T1000 (cell line): Measurements from ENCODE around the gene MANEA.
"Not testable (repeated sequence)": the region's sequence is repeated elsewhere in the genome, so short reads cannot be mapped to it uniquely, and the experiment has no call there.

ENCODE experiments used
- DNase-seq: peaks from one replicate; lab custom pipeline; 2025; ENCODE audit warnings: mixed read lengths; lab: John Stamatoyannopoulos, UW

MANEA gene, protein sequence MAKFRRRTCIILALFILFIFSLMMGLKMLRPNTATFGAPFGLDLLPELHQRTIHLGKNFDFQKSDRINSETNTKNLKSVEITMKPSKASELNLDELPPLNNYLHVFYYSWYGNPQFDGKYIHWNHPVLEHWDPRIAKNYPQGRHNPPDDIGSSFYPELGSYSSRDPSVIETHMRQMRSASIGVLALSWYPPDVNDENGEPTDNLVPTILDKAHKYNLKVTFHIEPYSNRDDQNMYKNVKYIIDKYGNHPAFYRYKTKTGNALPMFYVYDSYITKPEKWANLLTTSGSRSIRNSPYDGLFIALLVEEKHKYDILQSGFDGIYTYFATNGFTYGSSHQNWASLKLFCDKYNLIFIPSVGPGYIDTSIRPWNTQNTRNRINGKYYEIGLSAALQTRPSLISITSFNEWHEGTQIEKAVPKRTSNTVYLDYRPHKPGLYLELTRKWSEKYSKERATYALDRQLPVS

DNA sequence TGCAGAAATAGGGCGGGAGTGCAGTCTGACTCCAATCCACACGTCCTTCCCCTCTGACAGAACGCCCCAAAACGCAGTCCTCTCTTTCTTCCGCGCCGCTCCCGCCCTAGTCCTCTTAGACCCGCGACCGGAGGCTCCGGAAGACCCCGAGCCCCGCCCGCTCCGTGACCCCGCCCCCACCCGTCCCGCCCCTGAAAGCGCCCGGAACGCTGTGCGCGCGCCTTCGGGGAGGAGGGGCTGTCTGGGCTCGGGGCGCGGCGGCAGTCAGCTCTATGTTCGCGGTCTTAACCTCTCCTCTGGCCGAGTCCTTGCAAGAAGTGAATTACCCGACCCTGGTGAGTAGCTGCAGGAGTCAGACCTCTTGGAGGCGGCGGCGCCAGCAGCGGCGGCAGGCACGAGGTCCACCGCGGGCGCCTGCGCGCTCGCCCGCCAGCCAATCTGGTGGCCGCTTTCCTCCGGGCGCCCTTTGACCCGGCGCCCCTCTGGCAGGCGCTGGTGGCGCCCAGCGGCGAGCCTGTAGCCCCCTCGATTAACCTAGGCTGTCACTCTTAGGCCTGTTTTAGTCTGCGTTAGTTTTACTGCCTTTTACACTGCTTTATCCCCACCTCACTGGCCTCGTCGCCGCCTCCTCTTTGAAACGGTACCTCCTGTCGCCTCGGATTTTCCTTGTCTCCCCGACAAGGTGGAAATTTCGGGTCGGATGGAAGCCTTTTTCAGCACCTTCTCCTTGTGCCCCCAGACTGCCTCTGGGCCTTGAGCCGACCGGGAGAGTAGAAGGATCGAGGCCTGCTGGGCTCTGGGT is at the start of gene MANEA:
Gene MANEA, plus strand, starts transcription at position 232 of the 802 bp plus-strand sequence. CDS start 8,905 bp downstream, outside the sequence.
- peak; percentile 67 for DNase-seq

DNA sequence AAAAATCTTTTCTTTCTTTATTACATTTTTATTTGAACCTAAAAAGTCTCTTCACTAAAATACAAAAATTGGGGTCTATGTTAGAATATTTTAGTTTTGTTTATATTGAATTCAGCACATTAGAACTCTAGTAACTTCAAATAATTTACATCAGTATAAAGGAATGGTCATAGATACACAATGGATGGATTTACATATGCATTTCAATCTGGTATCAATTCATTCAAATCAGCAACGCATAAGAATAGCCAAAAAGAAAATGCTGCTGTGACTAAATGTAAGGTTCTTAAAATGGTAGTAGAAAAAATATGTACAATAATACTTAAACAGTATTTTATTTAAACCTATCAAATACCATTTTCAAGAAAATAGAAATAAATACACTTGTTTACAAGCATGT is 47.6 kb upstream of the MANEA start:
- no peak for DNase-seq

DNA sequence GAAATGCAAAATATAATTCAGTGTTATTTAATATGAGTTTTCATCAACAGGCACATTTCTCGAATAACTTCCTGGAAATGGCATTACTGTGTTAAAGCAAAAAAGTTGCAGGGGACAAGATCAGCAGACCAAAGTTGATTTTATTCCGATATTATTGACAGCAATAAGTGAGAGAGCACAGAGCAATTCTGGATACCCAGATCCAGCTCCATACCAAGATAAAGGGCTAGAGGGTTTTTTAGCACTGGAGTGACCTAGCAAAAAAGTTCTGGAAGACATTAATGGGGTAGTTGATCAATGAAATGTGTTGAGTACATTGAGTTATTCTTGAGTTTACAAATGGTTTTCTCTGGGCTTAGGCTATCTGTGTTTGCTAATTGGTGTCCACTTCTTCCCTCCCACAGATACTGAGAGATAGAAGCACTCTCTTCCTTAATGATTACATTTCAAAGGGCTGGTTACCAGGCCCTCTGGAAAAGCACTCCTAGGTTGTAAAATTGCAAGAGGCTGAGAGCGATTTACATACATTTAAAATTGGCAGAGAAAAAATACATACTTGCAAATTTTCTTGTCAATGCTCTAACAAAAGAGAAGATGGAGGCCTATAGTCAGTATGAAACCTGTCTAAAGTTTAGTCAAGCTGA is 47.0 kb upstream of the MANEA start:
- DNase-seq, result no peak

DNA sequence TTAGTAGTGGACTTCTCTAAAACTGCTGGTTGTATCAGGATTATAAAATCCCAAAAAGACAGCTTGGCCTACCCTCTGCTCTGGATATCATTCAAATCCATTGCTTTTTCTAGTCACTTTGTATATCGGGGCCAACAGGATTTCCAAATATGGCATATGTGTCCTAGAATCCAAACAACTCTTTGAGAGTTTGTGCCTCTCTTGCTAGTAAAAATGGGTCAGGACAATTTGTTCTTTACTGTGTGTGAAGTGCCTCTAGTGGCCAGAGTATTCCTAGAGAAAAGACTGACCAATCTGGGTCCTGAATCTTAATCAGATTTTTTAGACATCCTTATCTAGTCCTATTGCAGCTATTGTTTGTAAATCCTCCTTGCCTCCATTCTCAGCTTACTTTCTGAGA is 33.5 kb upstream of the MANEA start:
- DNase-seq, result no peak

DNA sequence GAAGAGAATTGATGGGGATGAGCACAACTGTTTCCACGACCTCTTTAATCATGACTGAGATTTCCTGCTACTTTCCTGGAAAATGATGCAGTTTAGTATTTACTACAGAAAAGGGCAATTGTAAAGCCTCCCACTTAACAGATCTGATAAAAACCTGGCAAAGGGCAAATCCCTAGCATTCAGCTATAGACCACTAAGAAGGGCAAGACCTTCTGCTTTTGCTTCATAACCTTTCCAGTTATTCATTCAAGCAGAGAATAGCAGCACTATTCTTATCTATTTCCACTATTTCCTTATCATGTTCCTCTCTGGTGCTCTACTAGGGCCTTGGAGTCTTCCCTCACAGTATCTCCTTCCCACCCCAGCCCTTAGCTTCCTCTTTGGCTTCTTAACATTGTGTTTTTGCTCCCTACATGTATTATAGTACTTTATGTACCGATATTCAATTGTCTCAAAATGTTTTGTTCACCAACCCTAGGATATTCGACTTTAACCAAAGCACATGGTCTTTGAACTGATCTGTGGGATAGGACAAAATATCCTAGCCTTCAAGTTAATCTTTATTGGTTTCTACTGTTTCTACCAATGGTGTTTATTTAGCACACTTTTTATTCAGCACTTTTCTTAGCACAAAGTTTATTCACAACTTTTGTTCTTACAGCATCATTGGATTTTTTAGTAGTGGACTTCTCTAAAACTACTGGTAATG is 32.7 kb upstream of the MANEA start:
- no peak for DNase-seq

DNA sequence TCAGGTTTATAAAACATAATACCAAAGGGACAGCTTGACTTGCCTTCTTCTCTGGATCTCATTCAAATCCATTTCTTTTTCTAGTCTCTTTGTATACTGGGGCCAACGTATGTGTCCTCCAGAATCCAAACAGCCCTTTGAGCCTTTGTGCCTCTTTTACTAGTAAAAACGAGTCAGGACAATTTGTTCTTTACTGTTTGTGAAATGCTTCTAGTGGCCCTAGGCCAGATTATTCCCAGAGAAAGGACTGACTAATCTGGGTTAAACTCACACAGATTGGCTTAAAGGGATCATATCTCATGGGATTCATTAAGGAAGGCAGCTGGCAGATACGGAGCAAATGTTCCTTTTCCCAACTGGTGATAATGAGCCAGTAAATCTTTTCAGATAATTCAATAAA is 32.1 kb upstream of the MANEA start:
- DNase-seq, result no peak

DNA sequence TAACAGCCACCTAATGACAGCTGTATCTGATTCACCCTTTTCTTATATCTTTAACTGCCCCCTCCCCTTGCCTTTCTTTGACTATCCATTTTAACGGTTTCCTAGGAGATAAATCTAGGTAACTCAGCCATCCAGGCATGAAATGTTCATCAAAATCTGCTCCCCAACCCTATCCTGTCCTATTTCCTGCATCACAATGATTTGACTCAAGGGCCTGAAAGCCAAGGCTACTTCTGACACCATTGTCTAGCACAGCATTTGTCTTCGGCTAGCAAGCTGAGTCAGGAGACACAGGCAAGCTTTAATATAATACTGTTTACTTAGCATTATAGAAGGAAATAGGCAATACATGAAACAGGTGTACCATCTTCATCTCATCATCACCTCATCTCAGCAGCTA is 31.6 kb upstream of the MANEA start:
- no peak for DNase-seq

DNA sequence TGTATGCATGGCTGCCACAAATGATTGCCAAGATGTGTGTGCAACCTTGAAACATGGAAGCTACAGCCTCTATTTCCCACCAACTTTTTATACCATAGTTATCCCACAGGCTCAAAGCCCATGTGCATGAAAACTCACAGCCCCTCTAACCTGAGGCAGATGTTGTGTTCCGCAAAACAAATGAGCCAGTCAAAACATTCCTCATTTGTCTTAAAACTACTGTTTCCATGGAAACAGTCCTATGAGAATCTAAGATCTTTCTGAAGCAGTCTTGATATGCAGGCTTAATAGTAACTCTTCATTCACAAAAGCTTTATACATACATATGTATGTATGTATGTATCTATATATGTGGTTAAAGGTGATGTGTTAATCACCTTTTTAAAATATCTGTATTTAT is 31.2 kb upstream of the MANEA start:
- no peak for DNase-seq

DNA sequence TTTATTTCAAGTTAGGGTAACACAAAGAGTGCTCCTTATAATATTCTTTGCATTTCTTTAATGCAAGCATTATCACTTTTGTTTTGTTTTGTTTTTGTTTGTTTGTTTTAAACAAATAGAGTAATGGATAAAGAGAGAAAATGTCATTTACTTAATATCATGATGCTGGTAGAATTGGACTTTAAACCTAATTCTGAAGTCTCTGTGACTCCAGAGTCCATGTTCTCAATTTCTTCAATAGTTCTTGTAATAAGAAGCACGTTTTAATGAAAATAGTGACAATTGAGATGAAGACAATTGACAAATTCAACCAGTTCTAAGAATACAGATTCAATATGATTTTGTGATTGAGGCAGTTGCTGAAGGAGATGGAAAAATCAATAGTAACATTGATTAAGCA is 30.3 kb upstream of the MANEA start:
- DNase-seq, result no peak

DNA sequence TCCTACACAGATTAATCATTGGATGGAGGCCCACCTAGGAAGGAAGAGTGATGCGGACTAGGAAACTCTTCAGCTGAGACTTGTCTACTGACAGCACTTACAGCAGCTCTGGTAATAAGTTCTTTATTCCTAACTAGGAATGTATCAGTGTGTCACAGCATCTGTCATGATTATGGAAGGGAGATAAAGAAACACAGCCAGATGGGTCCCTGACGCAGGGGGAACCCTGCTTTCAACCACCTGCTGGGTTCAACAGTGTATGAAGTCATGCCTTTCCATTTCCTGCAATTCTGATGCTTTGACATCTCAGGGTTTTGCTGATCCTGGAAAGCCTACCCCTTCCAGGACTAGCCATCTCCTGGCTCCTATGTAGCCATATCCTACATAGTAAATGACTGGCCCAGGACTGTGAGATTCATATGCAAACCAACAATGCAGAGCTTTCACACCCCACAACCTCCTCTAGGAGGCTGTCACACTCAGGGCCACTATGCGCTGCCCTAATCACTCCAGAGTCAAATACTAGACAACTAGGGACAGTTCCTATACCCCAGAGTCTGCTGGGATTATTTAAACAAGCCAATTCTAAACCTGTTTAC is 29.0 kb upstream of the MANEA start:
- no peak for DNase-seq

DNA sequence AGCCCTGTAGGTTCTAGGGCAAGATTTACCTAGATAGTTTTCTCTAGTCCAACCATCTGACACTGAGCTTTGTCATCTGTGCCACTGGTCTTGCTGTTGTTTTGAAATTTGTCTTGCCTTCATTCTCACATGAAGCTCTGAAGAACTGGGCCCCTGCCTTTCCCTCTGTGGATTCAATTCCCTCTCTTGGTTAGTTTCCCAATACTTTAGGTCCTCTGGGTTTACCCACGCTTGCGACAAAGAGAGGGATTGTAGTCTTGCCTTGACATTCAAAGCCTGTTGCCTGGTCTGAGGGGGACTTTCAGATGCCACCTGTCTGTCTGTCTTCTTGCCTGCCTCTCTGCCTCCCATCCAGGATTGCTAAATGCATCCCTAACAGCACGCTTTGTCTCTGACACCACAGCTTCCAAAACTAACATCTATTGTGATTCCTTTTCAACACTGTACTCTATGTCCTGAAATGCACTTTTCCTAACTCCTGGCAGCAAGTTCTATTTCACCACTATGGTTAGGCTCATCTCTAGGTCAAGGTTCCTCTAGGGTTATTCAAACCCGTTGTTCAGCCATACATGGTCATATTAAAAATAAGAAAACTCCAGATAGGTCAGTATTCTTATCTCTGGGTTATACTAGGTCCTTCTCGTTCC is 25.5 kb upstream of the MANEA start:
- DNase-seq, result no peak

DNA sequence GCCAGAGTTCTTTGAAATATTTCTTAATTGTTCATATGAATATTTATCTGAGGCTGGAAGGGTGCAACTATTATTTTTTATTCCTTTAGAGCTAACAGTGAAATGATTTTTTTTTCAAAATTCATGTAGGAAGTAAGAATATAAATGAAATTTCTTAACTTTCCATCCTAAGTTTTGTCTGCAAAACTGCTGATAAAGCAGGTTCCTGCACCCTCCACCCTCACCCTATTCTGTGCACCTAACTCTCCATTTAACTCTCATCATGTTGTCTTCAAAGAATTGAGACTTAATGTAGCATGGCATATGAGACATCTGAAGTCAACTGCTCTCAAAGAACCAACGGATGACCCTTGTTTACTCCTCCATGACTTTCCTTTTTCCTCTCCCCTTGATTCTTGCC is 23.5 kb upstream of the MANEA start:
- DNase-seq, result no peak

DNA sequence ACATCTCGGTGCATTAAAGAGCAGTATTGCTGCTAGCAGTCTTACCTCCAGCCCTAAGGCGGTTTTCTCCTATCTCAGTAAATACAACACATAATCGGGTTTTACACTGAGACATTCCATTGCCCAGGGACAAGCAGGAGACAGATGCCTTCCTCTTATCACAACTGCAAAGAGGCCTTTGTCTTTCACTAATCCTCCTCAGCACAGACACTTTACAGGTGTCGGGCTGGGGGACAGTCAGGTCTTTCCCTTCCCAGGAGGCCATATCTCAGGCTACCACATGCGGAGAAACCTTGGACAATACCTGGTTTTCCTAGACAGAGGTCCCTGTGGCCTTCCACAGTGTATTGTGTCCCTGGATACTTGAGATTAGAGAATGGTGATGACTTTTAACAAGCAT is 16.4 kb upstream of the MANEA start:
- not testable (repeated sequence) for DNase-seq

DNA sequence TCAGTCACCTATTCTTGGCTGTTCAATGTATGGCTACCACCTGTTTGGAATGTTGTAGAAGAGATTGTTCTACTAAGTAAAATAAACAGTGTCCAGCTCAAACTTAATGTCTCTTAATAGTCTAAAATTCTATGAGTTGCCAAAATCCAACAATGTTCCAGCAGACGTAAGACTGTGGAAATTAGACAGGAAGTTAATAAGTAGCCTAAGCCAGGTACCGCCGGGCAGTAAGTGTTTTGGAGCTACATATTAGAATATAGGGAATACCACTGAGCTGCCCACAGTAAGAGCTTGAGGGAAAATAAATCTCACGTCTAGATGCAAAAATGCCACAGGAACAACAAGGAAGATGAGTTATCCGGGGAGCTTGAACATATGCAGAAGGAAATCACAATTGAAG is 7.8 kb upstream of the MANEA start:
- DNase-seq, result no peak

DNA sequence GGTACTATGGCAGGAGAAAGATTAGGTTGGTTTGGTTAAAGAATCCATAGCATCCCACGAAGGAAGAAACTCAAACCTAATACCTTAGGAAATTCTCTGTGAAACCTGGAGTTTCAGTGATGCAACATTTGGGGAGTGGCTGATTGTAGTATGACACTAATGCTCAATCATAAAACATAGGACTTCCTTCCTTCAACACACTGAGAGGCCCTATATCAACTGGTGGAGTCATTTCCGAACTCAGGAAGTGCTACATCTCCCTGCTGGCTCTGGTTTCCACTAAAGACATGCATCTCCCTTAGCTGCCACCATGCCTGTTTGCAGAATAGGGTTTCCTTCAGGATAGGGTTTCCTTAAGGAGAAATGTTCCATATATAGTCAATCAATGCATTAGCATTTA is 5.2 kb upstream of the MANEA start:
- DNase-seq, result no peak

DNA sequence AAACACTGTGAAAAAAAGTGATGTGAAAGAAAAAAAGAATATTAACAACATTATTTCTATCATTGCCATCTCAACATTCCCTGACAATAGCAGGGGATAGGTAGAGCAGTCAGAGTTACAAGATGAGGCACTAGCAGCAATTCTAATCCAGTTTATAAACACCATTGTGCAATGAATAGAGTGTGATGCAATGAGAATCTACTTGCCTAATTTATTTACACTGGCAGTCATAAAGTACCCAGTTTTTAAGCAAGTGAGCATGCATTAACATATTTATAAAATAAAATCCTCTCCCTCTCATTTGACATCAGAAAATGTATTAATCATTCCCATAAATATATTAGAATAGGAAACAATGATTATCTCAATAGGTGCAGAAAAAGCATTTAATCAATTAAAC is 2.5 kb upstream of the MANEA start:
- DNase-seq, result no peak

DNA sequence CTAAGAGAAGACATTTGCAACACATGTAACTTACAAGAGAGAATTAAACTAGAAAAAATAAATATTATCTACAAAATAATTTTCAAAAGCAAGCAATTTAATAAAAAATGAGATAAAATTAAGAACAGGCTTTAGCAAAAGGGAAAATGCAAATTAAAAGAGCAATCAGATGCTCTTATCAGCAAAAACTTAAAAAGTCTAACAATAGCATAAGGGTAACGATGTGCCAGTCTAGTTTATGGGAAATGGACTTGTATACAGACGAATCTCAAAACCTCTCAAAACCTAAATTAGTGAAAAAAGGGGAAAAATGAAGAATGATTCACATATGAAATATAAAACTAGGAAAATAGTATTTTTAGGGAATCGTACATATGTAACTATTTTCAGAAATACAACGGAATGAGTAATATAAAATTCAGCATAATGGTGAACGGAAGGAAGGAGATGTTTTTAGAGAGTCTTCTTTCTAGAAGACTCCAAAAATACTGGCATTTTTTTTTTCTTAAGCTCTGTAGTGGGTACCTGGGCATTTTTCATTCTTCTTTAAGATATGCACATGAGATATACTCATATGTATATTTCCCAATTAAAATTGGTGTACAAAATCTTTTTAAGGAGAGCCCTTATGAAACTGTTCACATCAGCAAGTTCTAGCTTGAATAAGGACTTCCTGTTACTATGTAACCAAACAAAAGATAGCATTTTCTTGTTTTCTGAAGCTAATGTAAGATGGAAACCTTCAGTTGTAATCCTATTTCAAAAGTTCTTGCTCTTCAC is 927 bp upstream of the MANEA start:
- no peak for DNase-seq

DNA sequence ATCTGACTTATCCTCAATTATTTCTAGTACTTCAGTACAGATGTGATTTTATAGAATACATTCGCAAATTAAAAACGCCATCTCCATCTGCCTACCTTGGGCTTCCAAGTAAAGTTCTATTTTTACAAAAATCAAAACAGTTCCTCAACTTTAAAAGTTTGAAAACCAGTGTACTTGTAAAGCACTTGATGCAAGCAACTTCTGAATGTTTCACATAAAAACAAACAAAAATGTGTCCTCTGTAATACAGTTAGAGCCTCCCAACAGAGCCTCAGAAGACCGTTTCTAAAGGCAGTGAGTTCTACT is 384 bp upstream of the MANEA start:
- no peak for DNase-seq

DNA sequence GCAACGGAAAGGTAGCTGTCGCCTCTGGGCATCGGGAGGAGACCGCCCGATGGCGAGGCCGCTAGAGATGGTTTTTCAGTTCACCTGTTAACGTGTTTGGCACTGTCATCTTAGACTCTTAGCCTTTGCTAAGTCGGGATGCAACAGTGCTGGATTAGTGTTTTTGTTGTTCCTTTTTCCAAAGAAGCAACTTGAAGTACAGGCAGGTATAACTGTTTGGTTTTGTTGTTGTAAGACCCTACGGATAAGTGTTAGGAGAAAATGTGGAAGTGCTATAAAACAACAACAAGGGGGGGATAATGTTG is 723 bp downstream of the MANEA start:
- DNase-seq, result no peak

DNA sequence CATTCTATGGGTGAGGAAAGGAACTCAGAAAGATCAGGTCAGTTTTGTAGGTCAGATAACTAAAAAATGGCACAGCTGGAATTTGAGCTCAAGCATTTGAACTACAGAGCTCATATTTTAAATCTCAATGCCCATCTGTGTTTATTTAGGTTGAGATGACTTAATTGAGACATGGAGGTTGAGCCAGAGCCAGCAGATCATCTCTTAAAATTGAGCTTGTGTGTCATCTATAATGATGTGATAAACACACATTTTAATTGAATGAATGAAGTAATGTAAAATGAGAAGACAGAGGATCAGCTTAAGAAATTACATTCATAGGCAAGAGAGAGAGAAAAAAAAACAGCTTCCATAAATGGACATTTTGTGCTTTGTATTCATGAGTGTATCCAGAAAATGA is 3.7 kb downstream of the MANEA start:
- no peak for DNase-seq

DNA sequence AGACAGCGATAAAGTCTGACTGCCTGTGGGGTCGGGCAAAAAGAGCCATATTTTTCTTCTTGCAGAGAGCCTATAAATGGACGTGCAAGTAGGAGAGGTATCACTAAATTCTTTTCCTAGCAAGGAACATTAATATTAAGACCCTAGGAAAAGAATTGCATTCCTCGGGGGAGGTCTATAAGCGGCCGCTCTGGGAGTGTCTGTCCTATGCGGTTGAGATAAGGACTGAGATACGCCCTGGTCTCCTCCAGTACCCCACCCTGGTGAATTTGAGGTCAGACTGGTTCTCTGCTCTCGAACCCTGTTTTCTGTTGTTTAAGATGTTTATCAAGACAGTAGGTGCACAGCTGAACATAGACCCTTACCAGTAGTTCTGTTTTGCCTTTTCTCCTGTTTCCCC is 6.9 kb downstream of the MANEA start:
- not testable (repeated sequence) for DNase-seq
